GM23338 (cell line): ENCODE measurements around the gene EYA3. TPM values are rescaled to one million over a fixed set of nuclear protein-coding genes. Genes with fewer than 3 reads are reported as not detected.

Experiments used
- ATAC-seq: fragments of 200-7000 bp; cut with Tn5 transposase; 3 replicates; pipeline ENCODE4 v1.9.1; 2020
- DNase-seq: peaks from one replicate; pipeline ENCODE4 v3.0.0-alpha.2; 2015; ENCODE audit warnings: low spot score
- H2AFZ ChIP-seq: fragments of 200-600 bp; sonication (generic); 2 replicates; pipeline ENCODE4 v1.8.0; 2016; ENCODE audit warnings: antibody characterized with exemption, mild to moderate bottlenecking, moderate library complexity
- H3F3A ChIP-seq: fragments of 200-600 bp; sonication (generic); replicated peaks from 2 replicates; pipeline ENCODE4 v1.8.0; 2017; ENCODE audit warnings: antibody characterized with exemption, mixed run types, low read depth
- H3K27ac ChIP-seq: fragments of 200-600 bp; sonication (generic); 2 replicates; pipeline ENCODE4 v1.6.1; 2016; ENCODE audit warnings: low read depth
- H3K27me3 ChIP-seq: fragments of 200-600 bp; sonication (generic); 2 replicates; pipeline ENCODE4 v1.8.0; 2016; ENCODE audit warnings: mild to moderate bottlenecking, mixed run types, moderate library complexity; ENCODE audit not compliant: insufficient read depth
- H3K36me3 ChIP-seq: fragments of 200-600 bp; sonication (generic); 2 replicates; pipeline ENCODE4 v1.8.0; 2016; ENCODE audit warnings: mild to moderate bottlenecking; ENCODE audit not compliant: insufficient read depth
- H3K4me1 ChIP-seq: fragments of 200-600 bp; sonication (generic); 2 replicates; pipeline ENCODE4 v1.8.0; 2016; ENCODE audit warnings: mild to moderate bottlenecking, moderate library complexity; ENCODE audit not compliant: insufficient read depth
- H3K4me2 ChIP-seq: fragments of 200-600 bp; sonication (generic); 2 replicates; pipeline ENCODE4 v1.7.1; 2017; ENCODE audit warnings: mixed run types
- H3K4me3 ChIP-seq: fragments of 200-600 bp; sonication (generic); 2 replicates; pipeline ENCODE4 v1.6.1; 2016; ENCODE audit warnings: mixed run types
- H3K79me2 ChIP-seq: fragments of 200-600 bp; sonication (generic); replicated peaks from 2 replicates; pipeline ENCODE4 v1.8.0; 2017; ENCODE audit warnings: mild to moderate bottlenecking; ENCODE audit not compliant: insufficient read depth
- H3K9me2 ChIP-seq: fragments of 200-600 bp; sonication (generic); 2 replicates; pipeline ENCODE4 v1.8.0; 2017; ENCODE audit not compliant: insufficient read depth
- H4K20me1 ChIP-seq: fragments of 200-600 bp; sonication (generic); replicated peaks from 2 replicates; pipeline ENCODE4 v1.8.0; 2017; ENCODE audit warnings: mild to moderate bottlenecking; ENCODE audit not compliant: insufficient read depth
- H3K27ac Mint-ChIP-seq: 2 replicates; pipeline ENCODE4 v1.8.0; 2020; ENCODE audit warnings: inconsistent platforms, mild to moderate bottlenecking, moderate library complexity, mixed read lengths
- H3K27me3 Mint-ChIP-seq: 3 replicates; pipeline ENCODE4 v1.8.0; 2022; ENCODE audit warnings: low read depth, mild to moderate bottlenecking, moderate library complexity, mixed read lengths, inconsistent platforms; ENCODE audit not compliant: insufficient read depth, poor library complexity
- H3K36me3 Mint-ChIP-seq: 3 replicates; pipeline ENCODE4 v1.8.0; 2021; ENCODE audit warnings: low read depth, mild to moderate bottlenecking, inconsistent platforms, moderate library complexity, mixed read lengths
- H3K4me1 Mint-ChIP-seq: 3 replicates; pipeline ENCODE4 v1.8.0; 2020; ENCODE audit warnings: mild to moderate bottlenecking, inconsistent platforms, mixed read lengths
- H3K4me3 Mint-ChIP-seq: 3 replicates; pipeline ENCODE4 v1.8.0; 2021; ENCODE audit warnings: moderate library complexity, mild to moderate bottlenecking, inconsistent platforms, mixed read lengths
- H3K9me3 Mint-ChIP-seq: 3 replicates; pipeline ENCODE4 v1.8.0; 2020; ENCODE audit warnings: moderate library complexity, mild to moderate bottlenecking, inconsistent platforms, mixed read lengths
- CREB1 ChIP-seq: fragments of 250-450 bp; sonication (Bioruptor Pico); IDR thresholded peaks from 2 replicates; pipeline ENCODE4 v1.5.0; 2020; ENCODE audit warnings: low read depth, mild to moderate bottlenecking, moderate library complexity
- ETS1 ChIP-seq: IDR thresholded peaks from 2 replicates; pipeline ENCODE4 v1.6.1; 2016; ENCODE audit warnings: antibody characterized with exemption
- EZH2 ChIP-seq: fragments of 200-600 bp; sonication (generic); IDR thresholded peaks from one replicate; pipeline ENCODE4 v1.8.0; 2017; ENCODE audit warnings: antibody characterized with exemption, mild to moderate bottlenecking, low read depth; ENCODE audit not compliant: unreplicated experiment
- EZH2phosphoT487 ChIP-seq: fragments of 200-600 bp; sonication (generic); IDR thresholded peaks from one replicate; pipeline ENCODE4 v1.8.1; 2018; ENCODE audit warnings: antibody characterized with exemption; ENCODE audit not compliant: unreplicated experiment
- JUNB ChIP-seq: IDR thresholded peaks from one replicate; pipeline ENCODE4 v1.6.1; 2016; ENCODE audit warnings: antibody characterized with exemption; ENCODE audit not compliant: unreplicated experiment
- STAT1 ChIP-seq: IDR thresholded peaks from one replicate; pipeline ENCODE4 v1.6.1; 2016; ENCODE audit warnings: antibody characterized with exemption; ENCODE audit not compliant: unreplicated experiment
- ZNF114 ChIP-seq: fragments of 250-450 bp; sonication (Bioruptor Pico); IDR thresholded peaks from 2 replicates; pipeline ENCODE4 v1.5.0; 2020; ENCODE audit warnings: mild to moderate bottlenecking, moderate library complexity
- ZNF331 ChIP-seq: fragments of 250-450 bp; sonication (Bioruptor Pico); IDR thresholded peaks from 2 replicates; pipeline ENCODE4 v1.5.0; 2020; ENCODE audit warnings: low read depth, mild to moderate bottlenecking, moderate library complexity
- ZNF462 ChIP-seq: fragments of 250-450 bp; sonication (Bioruptor Pico); IDR thresholded peaks from 2 replicates; pipeline ENCODE4 v1.5.0; 2020; ENCODE audit warnings: mild to moderate bottlenecking, moderate library complexity
- polyA plus RNA-seq: library from polyadenylated mRNA; unstranded; fragments of >200 nt; fragmentation: Nextera tagmentation; extraction: Ambion mirVana; gene quantifications from 2 replicates; pipeline ENCODE4 v1.2.1, GENCODE V29; 2016
- total RNA-seq: library from RNA; depleted of rRNA; stranded (reverse); fragments of >200 nt; shearing (Covaris generic); gene quantifications from 2 replicates; pipeline ENCODE4 v1.2.3, GENCODE V29; 2014

Gene EYA3
- total and polyA plus RNA-seq, 2 experiments from 2014 or later = 12.5 to 33.6 TPM

- no peak for TF ChIP-seq ZNF462
- TF ChIP-seq EZH2phosphoT487 = no peak
- TF ChIP-seq ZNF114 (CRISPR knock-in tag) = no peak
- TF ChIP-seq ZNF331 = no peak
These were observed 19.6 kb upstream of the EYA3 start (continued) for GRCh38 chr1:28108001-28108400.

GRCh38 chr1:28104866-28105467 lies 16.6 kb upstream of the EYA3 start:
- Histone ChIP-seq H3K36me3 (no peaks in the 10 kb centered on the region), H3K4me3 (peak overlapping the region; percentile 47), H4K20me1 (no peaks in the 10 kb centered on the region), H3K79me2 (no peaks in the 10 kb centered on the region), H3K4me1 (no peaks in the 10 kb centered on the region; the same call in 1 of the 2 replicates), H3K27ac (peak overlapping the region; percentile 50; the same call in 1 of the 2 replicates), H3K4me2 (peak overlapping the region; percentile 70), H3K9me2 (no peaks in the 10 kb centered on the region), H3K27me3 (no peaks in the 10 kb centered on the region), H2AFZ (peak overlapping the region; percentile 53; the same call in 1 of the 2 replicates), H3F3A (no peaks in the 10 kb centered on the region; the same call in 1 of the 2 replicates)
- Mint-ChIP-seq H3K9me3 (no peaks in the 10 kb centered on the region), H3K4me3 (peak overlapping the region; percentile 66), H3K36me3 (no peaks in the 10 kb centered on the region), H3K4me1 (peaks cover 16% of the 10 kb centered on the region), H3K27me3 (no peaks in the 10 kb centered on the region), H3K27ac (peak overlapping the region; percentile 78)
- ATAC-seq = peak; percentile 100
- DNase-seq = peak; percentile 98
- TF ChIP-seq JUNB (no peak), EZH2 (no peak), CREB1 (CRISPR knock-in tag) (peak; percentile 75), STAT1 (no peak), ETS1 (no peak), ZNF462 (no peak)
